Ascending aorta (tissue), 2 donors: ENCODE measurements around the gene CSMD2. TPM values are rescaled to one million over a fixed set of nuclear protein-coding genes. Genes with fewer than 3 reads are reported as not detected.

Experiments used
- DNase-seq, 2 donors: peaks; one replicate each; pipeline ENCODE4 v3.0.0-alpha.2; 2019; ENCODE audit warnings: low spot score in 2 of 2
- H3K27ac ChIP-seq, 2 donors: fragments of 200-600 bp; sonication (generic); one replicate each; pipeline ENCODE4 v1.5.1; 2016 to 2017; ENCODE audit warnings: mild to moderate bottlenecking in 1 of 2
- H3K27me3 ChIP-seq: fragments of 200-600 bp; sonication (generic); one replicate; pipeline ENCODE4 v1.5.1; 2017
- H3K36me3 ChIP-seq, 2 donors: fragments of 200-600 bp; sonication (generic); one replicate each; pipeline ENCODE4 v1.5.1; 2016
- H3K4me1 ChIP-seq, 2 donors: fragments of 200-600 bp; sonication (generic); one replicate each; pipeline ENCODE4 v1.5.1; 2016 to 2017; ENCODE audit warnings: mild to moderate bottlenecking in 1 of 2
- H3K4me3 ChIP-seq, 2 donors: fragments of 200-600 bp; sonication (generic); one replicate each; pipeline ENCODE4 v1.5.1; 2016 to 2017; ENCODE audit warnings: mild to moderate bottlenecking in 1 of 2
- H3K9me3 ChIP-seq, 2 donors: fragments of 200-600 bp; sonication (generic); one replicate each; pipeline ENCODE4 v1.5.1; 2016
- CTCF ChIP-seq, 3 experiments: fragments of 200-600 bp in 2 of 3; fragments of 450-650 bp in 1 of 3; sonication (generic) in 2 of 3; IDR thresholded peaks; one replicate each; pipeline ENCODE4 v1.5.1; 2016 to 2019; ENCODE audit warnings: antibody characterized with exemption in 3 of 3, mild to moderate bottlenecking in 1 of 3, moderate library complexity in 1 of 3
- intact Hi-C: fragments of 100-400 bp; cut with DNase I; formaldehyde crosslinking; loops from one replicate; pipeline ENCODE4 v1.15.1; 2023
- total RNA-seq: library from RNA; depleted of rRNA; stranded (reverse); fragments of >200 nt; gene quantifications from one replicate; pipeline ENCODE4 v1.1.0, GENCODE V29; 2016

CSMD2 gene
- total RNA-seq, 1 donor from 2014 or later, result 10.9 TPM

GRCh38 chr1:34005309-34005708 lies 159.7 kb downstream of the CSMD2 start:
- no peak for TF ChIP-seq CTCF (IDR thresholded peaks at IDR 0.05)
- no peaks in the 10 kb centered on the region for H3K9me3 ChIP-seq
- H3K36me3 ChIP-seq, result no peaks in the 10 kb centered on the region
- intact Hi-C loops, result no loop called here
- H3K27ac ChIP-seq, result no peak overlapping the region
- H3K27me3 ChIP-seq, result no peaks in the 10 kb centered on the region
- DNase-seq, result no peak
- H3K4me1 ChIP-seq, result no peaks in the 10 kb centered on the region
- H3K4me3 ChIP-seq, result no peak overlapping the region

GRCh38 chr1:34002810-34003209 lies 162.2 kb downstream of the CSMD2 start:
- TF ChIP-seq CTCF (IDR thresholded peaks at IDR 0.05), result no peak
- H3K4me3 ChIP-seq, result no peak overlapping the region
- H3K27me3 ChIP-seq, result no peaks in the 10 kb centered on the region
- H3K27ac ChIP-seq, result no peak overlapping the region
- no peaks in the 10 kb centered on the region for H3K36me3 ChIP-seq
- DNase-seq, result peak in 1 of 2 donors; percentile 11
- no peaks in the 10 kb centered on the region for H3K4me1 ChIP-seq
- H3K9me3 ChIP-seq, result no peaks in the 10 kb centered on the region
- intact Hi-C loops, result no loop called here

- no peak for TF ChIP-seq CTCF (IDR thresholded peaks at IDR 0.05)
- intact Hi-C loops, result no loop called here
- Histone ChIP-seq H3K36me3 (no peaks in the 10 kb centered on the region), H3K4me3 (no peak overlapping the region), H3K27me3 (no peaks in the 10 kb centered on the region), H3K9me3 (no peaks in the 10 kb centered on the region), H3K27ac (no peak overlapping the region), H3K4me1 (no peaks in the 10 kb centered on the region)
- DNase-seq, result peak in 1 of 2 donors; percentile 15
Measured at GRCh38 chr1:33997127-33998036, 167.6 kb downstream of the CSMD2 start.

GRCh38 chr1:33996281-33996680 lies 168.7 kb downstream of the CSMD2 start:
- no peak for TF ChIP-seq CTCF (IDR thresholded peaks at IDR 0.05)
- H3K4me1 ChIP-seq, result no peaks in the 10 kb centered on the region
- no peak overlapping the region for H3K4me3 ChIP-seq
- no peaks in the 10 kb centered on the region for H3K27me3 ChIP-seq
- DNase-seq, result peak in 1 of 2 donors; percentile 37
- H3K9me3 ChIP-seq, result no peaks in the 10 kb centered on the region
- H3K36me3 ChIP-seq, result no peaks in the 10 kb centered on the region
- H3K27ac ChIP-seq, result no peak overlapping the region
- intact Hi-C loops, result no loop called here

- peak in 1 of 2 donors; percentile 8 for DNase-seq
- H3K27me3 ChIP-seq, result no peaks in the 10 kb centered on the region
- no peaks in the 10 kb centered on the region for H3K9me3 ChIP-seq
- no peaks in the 10 kb centered on the region for H3K36me3 ChIP-seq
- H3K27ac ChIP-seq, result no peak overlapping the region
- no peak for TF ChIP-seq CTCF (IDR thresholded peaks at IDR 0.05)
- intact Hi-C loops, result no loop called here
- H3K4me3 ChIP-seq, result no peak overlapping the region
- H3K4me1 ChIP-seq, result no peaks in the 10 kb centered on the region
Measured at GRCh38 chr1:33993301-33993700, 171.7 kb downstream of the CSMD2 start.
